H9 (cell line): ENCODE data around the gene WWC1. TPM values are rescaled to one million over a fixed set of nuclear protein-coding genes. Genes with fewer than 3 reads are reported as not detected.

ENCODE experiments used
- DNase-seq: peaks from one replicate; pipeline ENCODE4 v3.0.0-alpha.2; 2017
- H2AFZ ChIP-seq: one replicate; pipeline ENCODE4 v1.6.1; 2013; ENCODE audit warnings: mild to moderate bottlenecking, low read length, control low read depth, moderate library complexity
- H2AK5ac ChIP-seq: 2 replicates; pipeline ENCODE4 v1.6.1; 2013; ENCODE audit warnings: low read length, control low read depth, mixed read lengths; ENCODE audit not compliant: insufficient read length
- H2BK120ac ChIP-seq: one replicate; pipeline ENCODE4 v1.6.1; 2013; ENCODE audit warnings: low read depth, mild to moderate bottlenecking, low read length, control low read depth, inconsistent platforms; ENCODE audit not compliant: poor library complexity, severe bottlenecking
- H2BK12ac ChIP-seq: 2 replicates; pipeline ENCODE4 v1.6.1; 2013; ENCODE audit warnings: low read length, control low read depth, mixed read lengths, low read depth; ENCODE audit not compliant: insufficient read length
- H2BK15ac ChIP-seq: 2 replicates; pipeline ENCODE4 v1.6.1; 2013; ENCODE audit warnings: low read depth, low read length, control low read depth
- H2BK20ac ChIP-seq: one replicate; pipeline ENCODE4 v1.6.1; 2013; ENCODE audit warnings: low read depth, mild to moderate bottlenecking, low read length, control low read depth, inconsistent platforms; ENCODE audit not compliant: poor library complexity, severe bottlenecking
- H2BK5ac ChIP-seq: 2 replicates; pipeline ENCODE4 v1.6.1; 2013; ENCODE audit warnings: low read length, control low read depth, mixed read lengths; ENCODE audit not compliant: insufficient read length
- H3K14ac ChIP-seq: 2 replicates; pipeline ENCODE4 v1.6.1; 2013; ENCODE audit warnings: low read length, control low read depth; ENCODE audit not compliant: insufficient read depth
- H3K18ac ChIP-seq: 2 replicates; pipeline ENCODE4 v1.6.1; 2013; ENCODE audit warnings: low read depth, mild to moderate bottlenecking, mixed read lengths, low read length, control low read depth; ENCODE audit not compliant: insufficient read length
- H3K23ac ChIP-seq: 2 replicates; pipeline ENCODE4 v1.6.1; 2013; ENCODE audit warnings: low read length, control low read depth, mixed read lengths, low read depth; ENCODE audit not compliant: insufficient read length
- H3K23me2 ChIP-seq: 2 replicates; pipeline ENCODE4 v1.6.1; 2013; ENCODE audit warnings: low read depth, mild to moderate bottlenecking, mixed read lengths, low read length, control low read depth; ENCODE audit not compliant: insufficient read length, poor library complexity, severe bottlenecking
- H3K27ac ChIP-seq: 2 replicates; pipeline ENCODE4 v1.5.1; 2013; ENCODE audit warnings: low read length, control low read depth, mixed read lengths, low read depth; ENCODE audit not compliant: insufficient read length
- H3K27me3 ChIP-seq: 2 replicates; pipeline ENCODE4 v1.6.1; 2013; ENCODE audit warnings: low read length, control low read depth, inconsistent platforms; ENCODE audit not compliant: insufficient read depth
- H3K4ac ChIP-seq: 2 replicates; pipeline ENCODE4 v1.6.1; 2013; ENCODE audit warnings: low read depth, mild to moderate bottlenecking, control low read depth, inconsistent platforms, low read length, moderate library complexity
- H3K4me1 ChIP-seq: 2 replicates; pipeline ENCODE4 v1.6.1; 2013; ENCODE audit warnings: low read length, control low read depth, inconsistent platforms; ENCODE audit not compliant: insufficient read depth
- H3K4me2 ChIP-seq: 2 replicates; pipeline ENCODE4 v1.6.1; 2013; ENCODE audit warnings: low read length, control low read depth, mixed read lengths; ENCODE audit not compliant: insufficient read length, insufficient read depth
- H3K56ac ChIP-seq: 2 replicates; pipeline ENCODE4 v1.6.1; 2013; ENCODE audit warnings: low read depth, mild to moderate bottlenecking, mixed read lengths, low read length, control low read depth; ENCODE audit not compliant: insufficient read length
- H3K79me1 ChIP-seq: 2 replicates; pipeline ENCODE4 v1.6.1; 2013; ENCODE audit warnings: low read depth, mild to moderate bottlenecking, moderate library complexity, low read length, control low read depth, inconsistent platforms; ENCODE audit not compliant: insufficient read depth, poor library complexity, severe bottlenecking
- H3K79me2 ChIP-seq: 2 replicates; pipeline ENCODE4 v1.6.1; 2013; ENCODE audit warnings: low read length, control low read depth, inconsistent platforms; ENCODE audit not compliant: insufficient read depth
- H3K9ac ChIP-seq: 2 replicates; pipeline ENCODE4 v1.6.1; 2013; ENCODE audit warnings: low read length, control low read depth, mixed read lengths; ENCODE audit not compliant: insufficient read length; ENCODE audit errors: extremely low read depth
- H3K9me3 ChIP-seq: one replicate; pipeline ENCODE4 v1.6.1; 2013; ENCODE audit warnings: low read depth, low read length, inconsistent platforms; ENCODE audit not compliant: control insufficient read depth
- H3T11ph ChIP-seq: one replicate; pipeline ENCODE4 v1.6.1; 2013; ENCODE audit warnings: mild to moderate bottlenecking, low read length, control low read depth, inconsistent platforms
- H4K20me1 ChIP-seq: one replicate; pipeline ENCODE4 v1.6.1; 2013; ENCODE audit not compliant: control insufficient read depth, insufficient read length, insufficient read depth
- H4K5ac ChIP-seq: 2 replicates; pipeline ENCODE4 v1.6.1; 2013; ENCODE audit warnings: low read depth, mild to moderate bottlenecking, mixed read lengths, low read length, control low read depth; ENCODE audit not compliant: insufficient read length
- H4K8ac ChIP-seq: replicated peaks from 2 replicates; pipeline ENCODE4 v1.6.1; 2013; ENCODE audit warnings: low read length, control low read depth, mixed read lengths, low read depth; ENCODE audit not compliant: insufficient read length
- H4K91ac ChIP-seq: 2 replicates; pipeline ENCODE4 v1.6.1; 2013; ENCODE audit warnings: low read depth, mild to moderate bottlenecking, moderate library complexity, mixed read lengths, low read length, control low read depth; ENCODE audit not compliant: insufficient read length
- H3K27ac Mint-ChIP-seq, 3 experiments: 2 replicates in 2 of 3; 3 replicates in 1 of 3; pipeline ENCODE4 v1.8.0; 2020 to 2021; ENCODE audit warnings: mixed read lengths in 3 of 3, mild to moderate bottlenecking in 1 of 3, moderate library complexity in 1 of 3
- H3K27me3 Mint-ChIP-seq: 2 replicates; pipeline ENCODE4 v1.8.0; 2021; ENCODE audit warnings: low read depth, mild to moderate bottlenecking, moderate library complexity, mixed read lengths
- H3K36me3 Mint-ChIP-seq, 3 experiments: 2 replicates in 2 of 3; 3 replicates in 1 of 3; pipeline ENCODE4 v1.8.0; 2020 to 2021; ENCODE audit warnings: low read depth in 3 of 3, mixed read lengths in 3 of 3; ENCODE audit not compliant: insufficient read depth in 1 of 3
- H3K4me1 Mint-ChIP-seq, 2 experiments: 2 replicates each; pipeline ENCODE4 v1.8.0; 2020; ENCODE audit warnings: mixed read lengths in 2 of 2
- H3K4me3 Mint-ChIP-seq, 2 experiments: 2 replicates in 1 of 2; 3 replicates in 1 of 2; pipeline ENCODE4 v1.8.0; 2020 to 2021; ENCODE audit warnings: mild to moderate bottlenecking in 2 of 2, mixed read lengths in 2 of 2, moderate library complexity in 1 of 2
- H3K9me3 Mint-ChIP-seq, 2 experiments: 2 replicates in 1 of 2; 3 replicates in 1 of 2; pipeline ENCODE4 v1.8.0; 2020; ENCODE audit warnings: mild to moderate bottlenecking in 2 of 2, mixed read lengths in 2 of 2, moderate library complexity in 1 of 2
- WGBS: extraction: QIAGEN DNeasy Blood & Tissue Kit; methylation state at CpG from one replicate; pipeline ENCODE4 v1.1.7; 2013; ENCODE audit warnings: missing lambda C conversion rate, low lambda C conversion rate, mixed read lengths; ENCODE audit not compliant: insufficient read length; ENCODE audit errors: extremely low coverage; 5-methylcytosine and 5-hydroxymethylcytosine counted together
- total RNA-seq: library from RNA; stranded (reverse); gene quantifications from 2 replicates; pipeline ENCODE4 v1.2.1, GENCODE V29; 2021
- TF ChIP-seq, protein P1 (sequence below): fragments of 200-600 bp; sonication (generic); conservative IDR thresholded peaks from 3 replicates; pipeline ENCODE4 v1.8.0; 2021; ENCODE audit warnings: antibody characterized with exemption, mild to moderate bottlenecking

WWC1 gene
- total RNA-seq, 1 experiment from 2014 or later: 28.2 TPM

DNA sequence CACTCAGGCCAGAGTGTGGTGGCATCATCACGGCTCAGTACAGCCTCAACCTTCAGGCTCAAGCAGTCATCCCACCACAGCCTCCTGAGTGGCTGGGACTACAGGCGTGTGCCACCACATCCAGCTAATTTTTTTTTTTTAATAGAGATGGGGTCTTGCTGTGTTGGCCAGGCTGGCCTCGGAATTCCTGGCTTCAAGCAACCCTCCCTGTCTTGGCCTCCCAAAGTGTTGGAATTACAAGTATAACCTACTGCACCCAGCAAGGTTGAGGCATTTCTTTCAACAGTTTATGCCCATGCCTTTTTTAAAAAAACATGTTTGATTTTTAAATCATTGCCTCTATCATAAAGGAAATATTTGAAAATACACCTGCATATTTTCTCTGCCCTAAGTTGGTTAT, 197.6 kb downstream of the WWC1 start:
- Histone ChIP-seq H3K23ac (no peak overlapping the region), H2BK15ac (no peak overlapping the region), H3T11ph (no peak overlapping the region), H3K56ac (no peak overlapping the region), H2AK5ac (no peak overlapping the region), H4K8ac (no peak overlapping the region), H4K20me1 (no peaks in the 10 kb centered on the region), H3K9ac (no peak overlapping the region), H3K27me3 (no peaks in the 10 kb centered on the region), H2BK5ac (no peak overlapping the region), H2BK120ac (no peak overlapping the region), H2AFZ (no peak overlapping the region), H3K79me2 (no peaks in the 10 kb centered on the region), H3K14ac (no peak overlapping the region), H3K23me2 (no peaks in the 10 kb centered on the region), H4K91ac (no peak overlapping the region), H3K27ac (no peak overlapping the region), H3K4me1 (0 out of 2 replicates have a peak, but pooled peaks cover 2% of the 10 kb centered on the region), H4K5ac (no peak overlapping the region), H3K79me1 (peaks cover 3% of the 10 kb centered on the region), H2BK12ac (no peak overlapping the region), H3K9me3 (no peaks in the 10 kb centered on the region), H2BK20ac (no peak overlapping the region), H3K4ac (no peak overlapping the region), H3K18ac (no peak overlapping the region), H3K4me2 (no peak overlapping the region)
- H3K4me1 Mint-ChIP-seq: peaks cover 8 to 12% of the 10 kb centered on the region in 2 experiments
- H3K9me3 Mint-ChIP-seq: no peaks in the 10 kb centered on the region
- no peaks in the 10 kb centered on the region; the same call in 1 of the 2 replicates for H3K27me3 Mint-ChIP-seq
- TF ChIP-seq, protein P1, sequence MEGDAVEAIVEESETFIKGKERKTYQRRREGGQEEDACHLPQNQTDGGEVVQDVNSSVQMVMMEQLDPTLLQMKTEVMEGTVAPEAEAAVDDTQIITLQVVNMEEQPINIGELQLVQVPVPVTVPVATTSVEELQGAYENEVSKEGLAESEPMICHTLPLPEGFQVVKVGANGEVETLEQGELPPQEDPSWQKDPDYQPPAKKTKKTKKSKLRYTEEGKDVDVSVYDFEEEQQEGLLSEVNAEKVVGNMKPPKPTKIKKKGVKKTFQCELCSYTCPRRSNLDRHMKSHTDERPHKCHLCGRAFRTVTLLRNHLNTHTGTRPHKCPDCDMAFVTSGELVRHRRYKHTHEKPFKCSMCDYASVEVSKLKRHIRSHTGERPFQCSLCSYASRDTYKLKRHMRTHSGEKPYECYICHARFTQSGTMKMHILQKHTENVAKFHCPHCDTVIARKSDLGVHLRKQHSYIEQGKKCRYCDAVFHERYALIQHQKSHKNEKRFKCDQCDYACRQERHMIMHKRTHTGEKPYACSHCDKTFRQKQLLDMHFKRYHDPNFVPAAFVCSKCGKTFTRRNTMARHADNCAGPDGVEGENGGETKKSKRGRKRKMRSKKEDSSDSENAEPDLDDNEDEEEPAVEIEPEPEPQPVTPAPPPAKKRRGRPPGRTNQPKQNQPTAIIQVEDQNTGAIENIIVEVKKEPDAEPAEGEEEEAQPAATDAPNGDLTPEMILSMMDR: no peak
- no peak for DNase-seq
- WGBS: no CpG with 5 or more reads among the region's 3 CpGs
- H3K36me3 Mint-ChIP-seq: peaks cover 33 to 58% (median 55%) of the 10 kb centered on the region in 3 experiments
- no peak overlapping the region for H3K4me3 Mint-ChIP-seq
- H3K27ac Mint-ChIP-seq: no peak overlapping the region
